HK-2 (cell line): Measurements from ENCODE around the gene ACACA.

ENCODE experiments used
- DNase-seq: peaks from one replicate; pipeline ENCODE4 v3.0.0-alpha.2; 2018; ENCODE audit not compliant: unreplicated experiment

Gene ACACA

GRCh38 chr17:37037590-37038155 is 369.0 kb downstream of the ACACA start:
- no peak for DNase-seq
